ENCODE results near the gene ADGRG4.

DNA sequence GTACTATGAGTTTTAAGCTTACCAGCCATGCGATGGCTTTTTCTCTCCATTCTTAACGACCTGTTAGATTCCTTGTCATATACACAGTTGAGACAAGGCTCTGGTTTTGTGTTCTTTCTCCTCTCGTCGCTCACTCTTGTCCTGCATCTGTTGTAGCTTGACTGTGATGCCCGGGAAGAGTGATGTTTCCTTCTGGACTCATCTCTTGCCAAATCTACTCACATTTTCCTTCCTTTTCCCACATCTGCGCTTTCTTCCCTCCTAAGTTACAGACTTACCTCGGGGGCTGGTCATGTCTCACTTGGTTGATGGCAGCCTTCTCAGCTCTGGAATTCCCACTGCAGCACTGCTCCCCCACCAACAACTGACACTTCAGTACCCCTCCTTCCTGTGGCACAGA lies 44.7 kb upstream of the ADGRG4 start:
- TF ChIP-seq, protein P1, sequence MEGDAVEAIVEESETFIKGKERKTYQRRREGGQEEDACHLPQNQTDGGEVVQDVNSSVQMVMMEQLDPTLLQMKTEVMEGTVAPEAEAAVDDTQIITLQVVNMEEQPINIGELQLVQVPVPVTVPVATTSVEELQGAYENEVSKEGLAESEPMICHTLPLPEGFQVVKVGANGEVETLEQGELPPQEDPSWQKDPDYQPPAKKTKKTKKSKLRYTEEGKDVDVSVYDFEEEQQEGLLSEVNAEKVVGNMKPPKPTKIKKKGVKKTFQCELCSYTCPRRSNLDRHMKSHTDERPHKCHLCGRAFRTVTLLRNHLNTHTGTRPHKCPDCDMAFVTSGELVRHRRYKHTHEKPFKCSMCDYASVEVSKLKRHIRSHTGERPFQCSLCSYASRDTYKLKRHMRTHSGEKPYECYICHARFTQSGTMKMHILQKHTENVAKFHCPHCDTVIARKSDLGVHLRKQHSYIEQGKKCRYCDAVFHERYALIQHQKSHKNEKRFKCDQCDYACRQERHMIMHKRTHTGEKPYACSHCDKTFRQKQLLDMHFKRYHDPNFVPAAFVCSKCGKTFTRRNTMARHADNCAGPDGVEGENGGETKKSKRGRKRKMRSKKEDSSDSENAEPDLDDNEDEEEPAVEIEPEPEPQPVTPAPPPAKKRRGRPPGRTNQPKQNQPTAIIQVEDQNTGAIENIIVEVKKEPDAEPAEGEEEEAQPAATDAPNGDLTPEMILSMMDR (IDR thresholded peaks at IDR 0.05; ENCODE audit: insufficient read depth, low read length), result no peak
- TF ChIP-seq GABPA (IDR thresholded peaks at IDR 0.05; ENCODE audit: low read depth) (no peak), SPI1 (IDR thresholded peaks at IDR 0.05; ENCODE audit: borderline replicate concordance, low read depth) (no peak)

Measured in HL-60 (cell line).